Endothelial cell of umbilical vein (primary cell): ENCODE results near the gene COL21A1. TPM values are rescaled to one million over a fixed set of nuclear protein-coding genes. Genes with fewer than 3 reads are reported as not detected.

ENCODE experiments used
- BruUV-seq: library from RNA; stranded (reverse); fragments of 400-500 nt; replicated peaks from 2 replicates; lab custom pipeline; 2021; lab: Mats Ljungman, UMichigan
- CTCF ChIA-PET: fragments of 300-600, 350-600 bp; sonication (Branson Sonifier 250); formaldehyde crosslinking; loops from one replicate; lab custom pipeline; 2021; ENCODE audit warnings: antibody characterized with exemption, inconsistent platforms; lab: Charles Lee
- POLR2A ChIA-PET: fragments of 300-600, 350-600 bp; sonication (Branson Sonifier 250); formaldehyde crosslinking; loops from one replicate; lab custom pipeline; 2021; ENCODE audit warnings: antibody characterized with exemption, inconsistent platforms; lab: Charles Lee
- DNase-seq: peaks from one replicate; pipeline ENCODE4 v3.0.0-alpha.2; 2011; ENCODE audit warnings: low read depth, low spot score
- FAIRE-seq: peaks from 2 replicates; lab custom pipeline; 2011; peaks lifted over from hg19 to GRCh38; lab: Jason Lieb, UNC
- H2AFZ ChIP-seq: 2 replicates; pipeline ENCODE4 v1.6.0; 2012; ENCODE audit warnings: low read depth, low read length, control low read depth, inconsistent platforms
- H3K27ac ChIP-seq: 2 replicates; pipeline ENCODE4 v1.5.1; 2011; ENCODE audit warnings: low read depth, mild to moderate bottlenecking, control low read depth, low read length, moderate library complexity; ENCODE audit not compliant: insufficient read depth
- H3K27me3 ChIP-seq, 2 experiments: 2 replicates each; pipeline versions ENCODE4 v1.6.0 to v1.6.1; 2011; ENCODE audit warnings: low read length in 2 of 2, mixed read lengths in 1 of 2; ENCODE audit not compliant: control insufficient read depth in 2 of 2, insufficient read depth in 2 of 2
- H3K36me3 ChIP-seq, 2 experiments: 2 replicates in 1 of 2; 3 replicates in 1 of 2; pipeline ENCODE4 v1.5.1; 2011; ENCODE audit warnings: low read length in 2 of 2, mild to moderate bottlenecking in 1 of 2, moderate library complexity in 1 of 2; ENCODE audit not compliant: control insufficient read depth in 2 of 2, insufficient read depth in 2 of 2; ENCODE audit errors: extremely low read depth in 1 of 2
- H3K4me1 ChIP-seq: 3 replicates; pipeline ENCODE4 v1.5.1; 2011; ENCODE audit warnings: mild to moderate bottlenecking, low read length; ENCODE audit not compliant: control insufficient read depth, insufficient read depth; ENCODE audit errors: extremely low read depth
- H3K4me2 ChIP-seq: 2 replicates; pipeline ENCODE4 v1.6.1; 2011; ENCODE audit warnings: low read length, control low read depth, mixed read lengths; ENCODE audit not compliant: insufficient read depth
- H3K4me3 ChIP-seq, 3 experiments: fragments of 200-600 bp in 1 of 3; sonication (generic), shearing (Covaris generic) in 1 of 3; replicated peaks in 1 of 3; 2 replicates each; pipeline ENCODE4 v1.5.1; 2011 to 2016; ENCODE audit warnings: control low read depth in 3 of 3, low read length in 3 of 3, mild to moderate bottlenecking in 2 of 3, inconsistent platforms in 1 of 3, low read depth in 1 of 3, moderate library complexity in 1 of 3; ENCODE audit not compliant: insufficient read depth in 1 of 3
- H3K79me2 ChIP-seq: 2 replicates; pipeline ENCODE4 v1.6.0; 2012; ENCODE audit warnings: low read length, inconsistent platforms; ENCODE audit not compliant: control insufficient read depth, insufficient read depth
- H3K9ac ChIP-seq: replicated peaks from 2 replicates; pipeline ENCODE3; 2011; ENCODE audit warnings: low read length, control low read depth; ENCODE audit not compliant: insufficient read depth; ENCODE audit errors: extremely low read depth
- H3K9me1 ChIP-seq: replicated peaks from 3 replicates; pipeline ENCODE4 v1.6.0; 2011; ENCODE audit warnings: mild to moderate bottlenecking, low read length; ENCODE audit not compliant: control insufficient read depth, insufficient read depth; ENCODE audit errors: extremely low read depth
- H3K9me3 ChIP-seq: replicated peaks from 2 replicates; pipeline ENCODE4 v1.5.1; 2012; ENCODE audit warnings: low read length, inconsistent platforms; ENCODE audit not compliant: control insufficient read depth, insufficient read depth
- H4K20me1 ChIP-seq: replicated peaks from 2 replicates; pipeline ENCODE3; 2011; ENCODE audit warnings: mild to moderate bottlenecking, low read length; ENCODE audit not compliant: control insufficient read depth, insufficient read depth; ENCODE audit errors: extremely low read depth
- CTCF ChIP-seq, 2 donors: IDR thresholded peaks; 1 replicate in 1 of 2; 2 replicates in 1 of 2; pipeline ENCODE4 v1.5.1; 2011; ENCODE audit warnings: low read length in 2 of 2, mild to moderate bottlenecking in 2 of 2, moderate library complexity in 2 of 2, control low read depth in 1 of 2, inconsistent platforms in 1 of 2, low read depth in 1 of 2; ENCODE audit not compliant: insufficient read depth in 1 of 2; ENCODE audit errors: extremely low read depth in 1 of 2
- EZH2 ChIP-seq: IDR thresholded peaks from 2 replicates; pipeline ENCODE4 v1.6.1; 2012; ENCODE audit warnings: borderline replicate concordance, low read depth, mild to moderate bottlenecking, moderate library complexity, low read length, inconsistent platforms; ENCODE audit not compliant: severe bottlenecking
- FOS ChIP-seq: IDR thresholded peaks from 2 replicates; pipeline ENCODE4 v1.6.1; 2011; ENCODE audit warnings: mild to moderate bottlenecking, low read length, moderate library complexity, borderline replicate concordance; ENCODE audit not compliant: insufficient read depth
- GATA2 ChIP-seq: IDR thresholded peaks from 2 replicates; pipeline ENCODE4 v1.7.0; 2011; ENCODE audit warnings: low read depth, mild to moderate bottlenecking, moderate library complexity, mixed read lengths, low read length; ENCODE audit not compliant: insufficient read length, insufficient read depth
- JUN ChIP-seq: IDR thresholded peaks from 2 replicates; pipeline ENCODE4 v1.6.1; 2011; ENCODE audit warnings: borderline replicate concordance, low read depth; ENCODE audit not compliant: insufficient read length, insufficient read depth
- MYC ChIP-seq: IDR thresholded peaks from one replicate; pipeline ENCODE4 v1.6.1; 2011; ENCODE audit warnings: mild to moderate bottlenecking, low read depth, low read length
- POLR2AphosphoS5 ChIP-seq: IDR thresholded peaks from 2 replicates; pipeline ENCODE4 v1.6.1; 2012; ENCODE audit warnings: low read depth, mild to moderate bottlenecking, control low read depth, low read length, moderate library complexity; ENCODE audit not compliant: insufficient read depth
- dilution Hi-C: fragments of 300-500 bp; cut with MboI; formaldehyde crosslinking; loops from one replicate; pipeline ENCODE4 v1.15.0; 2019; ENCODE audit warnings: low sequenced_read_pairs; ENCODE audit not compliant: extremely low pct_ligation_motif_present
- intact Hi-C: fragments of 100-400 bp; cut with micrococcal nuclease; formaldehyde crosslinking; loops from one replicate; pipeline ENCODE4 v1.10.0; 2022
- polyA plus RNA-seq, 4 experiments: library from polyadenylated mRNA; depleted of rRNA in 3 of 4; stranded (reverse) in 3 of 4; unstranded in 1 of 4; fragments of >200 nt; gene quantifications; 2 replicates each; pipeline versions ENCODE4 v1.2.1 to v1.2.3, GENCODE V29; 2011 to 2012; ENCODE audit warnings: missing spikeins in 1 of 4
- total RNA-seq: library from RNA; stranded (reverse); gene quantifications from 2 replicates; pipeline ENCODE4 v1.2.3, GENCODE V29; 2021

Gene COL21A1
- total and polyA plus RNA-seq, 2 donors (not counting 3 experiments of a cell fraction or from before 2014, with no cell fraction given), result 0.22 to 1.4 TPM

GRCh38 chr6:56270812-56271441, 23.5 kb upstream of the COL21A1 start:
- no peak for FAIRE-seq
- dilution Hi-C loops, result no loop called here
- no peak overlapping the region for H3K4me3 ChIP-seq
- no peak overlapping the region for H3K9ac ChIP-seq
- no peak overlapping the region for H2AFZ ChIP-seq
- ChIA-PET POLR2A (no interaction called here), CTCF (no interaction called here)
- intact Hi-C loops, result no loop called here
- TF ChIP-seq MYC, result no peak
- TF ChIP-seq FOS, result no peak
- TF ChIP-seq GATA2, result no peak
- TF ChIP-seq JUN, result no peak
- no peak overlapping the region for H3K4me2 ChIP-seq
- H3K9me3 ChIP-seq, result no peaks in the 10 kb centered on the region
- H3K27ac ChIP-seq, result no peak overlapping the region
- no peaks in the 10 kb centered on the region for H3K9me1 ChIP-seq
- BruUV-seq, result no TSS peak
- H4K20me1 ChIP-seq, result no peaks in the 10 kb centered on the region
- no peaks in the 10 kb centered on the region for H3K4me1 ChIP-seq
- no peak for DNase-seq
- no peaks in the 10 kb centered on the region for H3K79me2 ChIP-seq
- no peaks in the 10 kb centered on the region for H3K27me3 ChIP-seq
- H3K36me3 ChIP-seq, result no peaks in the 10 kb centered on the region

DNA sequence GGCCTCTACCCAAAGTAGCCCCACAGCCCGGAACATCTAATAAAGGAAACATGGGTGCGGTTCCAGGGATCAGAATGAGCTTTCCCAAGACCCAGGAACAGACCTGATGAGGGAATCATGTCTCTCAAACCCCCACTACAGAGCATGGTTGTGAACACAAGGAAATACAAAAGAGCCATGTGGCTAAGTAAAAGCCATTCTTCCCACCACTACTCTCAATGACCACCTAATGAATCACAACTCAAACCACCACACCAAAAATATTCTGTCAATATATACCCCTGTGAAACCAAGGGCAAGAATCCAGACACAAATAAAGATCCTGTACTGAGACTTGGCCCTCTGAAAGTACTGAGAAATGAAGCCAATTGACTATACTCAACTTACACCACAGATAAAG, 20.9 kb upstream of the COL21A1 start:
- DNase-seq (no peak), FAIRE-seq (no peak)
- dilution Hi-C loops (no loop called here), intact Hi-C loops (no loop called here)
- Histone ChIP-seq H3K9ac (no peak overlapping the region), H4K20me1 (no peaks in the 10 kb centered on the region), H3K36me3 (no peaks in the 10 kb centered on the region), H3K27ac (no peak overlapping the region), H3K79me2 (no peaks in the 10 kb centered on the region), H3K4me3 (no peak overlapping the region), H3K9me3 (no peaks in the 10 kb centered on the region), H3K27me3 (no peaks in the 10 kb centered on the region), H3K9me1 (no peaks in the 10 kb centered on the region), H3K4me2 (no peak overlapping the region), H2AFZ (no peak overlapping the region), H3K4me1 (no peaks in the 10 kb centered on the region)
- CTCF ChIA-PET, result interaction anchor here (0.8 kb wide), 1 partner anchor 9 kb away, joined by 3 read pairs; no protein-coding TSS in a partner anchor
- TF ChIP-seq POLR2AphosphoS5 (no peak), EZH2 (no peak), JUN (no peak), CTCF (IDR thresholded peaks at IDR 0.05; ENCODE audit: extremely low read depth in 1 of 2, insufficient read depth in 1 of 2, low read depth in 1 of 2, low read length in 2 of 2) (no peak)
- POLR2A ChIA-PET, result no interaction called here
- BruUV-seq, result no TSS peak
